Neural progenitor cell (in vitro differentiated cells): ENCODE measurements around the gene PCNX2. TPM values are rescaled to one million over a fixed set of nuclear protein-coding genes. Genes with fewer than 3 reads are reported as not detected.
A peak's percentile ranks its signal among the peaks of the same experiment; 100 is the strongest.

Experiments used
- DNase-seq: peaks from one replicate; pipeline ENCODE4 v3.0.0-alpha.2; 2016; ENCODE audit warnings: low spot score
- H2AFZ ChIP-seq: fragments of 200-600 bp; sonication (generic); replicated peaks from 2 replicates; pipeline ENCODE4 v1.6.1; 2016; ENCODE audit warnings: antibody characterized with exemption
- H3F3A ChIP-seq: fragments of 200-600 bp; sonication (generic); 2 replicates; pipeline ENCODE4 v1.6.1; 2016; ENCODE audit warnings: antibody characterized with exemption, low read depth
- H3K27ac ChIP-seq: fragments of 200-600 bp; sonication (generic); 2 replicates; pipeline ENCODE4 v1.5.1; 2016; ENCODE audit warnings: mild to moderate bottlenecking
- H3K27me3 ChIP-seq: fragments of 200-600 bp; sonication (generic); 2 replicates; pipeline ENCODE4 v1.6.1; 2016; ENCODE audit warnings: mild to moderate bottlenecking, moderate library complexity
- H3K36me3 ChIP-seq: fragments of 200-600 bp; sonication (generic); 2 replicates; pipeline ENCODE4 v1.5.1; 2016
- H3K4me1 ChIP-seq: fragments of 200-600 bp; sonication (generic); 2 replicates; pipeline ENCODE4 v1.6.1; 2016; ENCODE audit warnings: mixed run types
- H3K4me2 ChIP-seq: fragments of 200-600 bp; sonication (generic); 2 replicates; pipeline ENCODE4 v1.6.1; 2016
- H3K4me3 ChIP-seq: fragments of 200-600 bp; sonication (generic); 2 replicates; pipeline ENCODE4 v1.5.1; 2016
- H3K79me2 ChIP-seq: fragments of 200-600 bp; sonication (generic); 2 replicates; pipeline ENCODE4 v1.6.1; 2016; ENCODE audit warnings: low read depth
- H3K9ac ChIP-seq: fragments of 200-600 bp; sonication (generic); 2 replicates; pipeline ENCODE4 v1.6.1; 2016
- H3K9me3 ChIP-seq: fragments of 200-600 bp; sonication (generic); 2 replicates; pipeline ENCODE4 v1.5.1; 2016; ENCODE audit warnings: low read depth
- H4K20me1 ChIP-seq: fragments of 200-600 bp; sonication (generic); 2 replicates; pipeline ENCODE4 v1.6.1; 2016; ENCODE audit warnings: low read depth
- H3K27ac Mint-ChIP-seq: 3 replicates; pipeline ENCODE4 v1.8.0; 2021; ENCODE audit warnings: mixed read lengths
- H3K27me3 Mint-ChIP-seq: 2 replicates; pipeline ENCODE4 v1.8.0; 2022; ENCODE audit warnings: low read depth, mild to moderate bottlenecking, inconsistent platforms, moderate library complexity, mixed read lengths; ENCODE audit not compliant: insufficient read depth
- H3K36me3 Mint-ChIP-seq: 3 replicates; pipeline ENCODE4 v1.8.0; 2021; ENCODE audit warnings: mixed read lengths
- H3K4me1 Mint-ChIP-seq: 3 replicates; pipeline ENCODE4 v1.8.0; 2021; ENCODE audit warnings: mixed read lengths
- H3K4me3 Mint-ChIP-seq: 3 replicates; pipeline ENCODE4 v1.8.0; 2021; ENCODE audit warnings: mild to moderate bottlenecking, moderate library complexity, mixed read lengths
- H3K9me3 Mint-ChIP-seq: 3 replicates; pipeline ENCODE4 v1.8.0; 2020; ENCODE audit warnings: mixed read lengths
- EZH2 ChIP-seq: fragments of 200-600 bp; sonication (generic); IDR thresholded peaks from 2 replicates; pipeline ENCODE4 v1.6.1; 2017; ENCODE audit warnings: antibody characterized with exemption, mild to moderate bottlenecking, moderate library complexity
- EZH2phosphoT487 ChIP-seq: fragments of 200-600 bp; sonication (generic); IDR thresholded peaks from 2 replicates; pipeline ENCODE4 v1.6.1; 2017; ENCODE audit warnings: antibody characterized with exemption
- total RNA-seq: library from RNA; depleted of rRNA; stranded (reverse); fragments of >200 nt; gene quantifications from 2 replicates; pipeline ENCODE4 v1.2.3, GENCODE V29; 2015; ENCODE audit warnings: low replicate concordance
- TF ChIP-seq, protein P1 (sequence below): fragments of 200-600 bp; sonication (generic); IDR thresholded peaks from 2 replicates; pipeline ENCODE4 v1.5.1; 2017; ENCODE audit warnings: antibody characterized with exemption, mild to moderate bottlenecking

Gene PCNX2
- total RNA-seq, 1 donor from 2014 or later, result 30.8 TPM

DNA sequence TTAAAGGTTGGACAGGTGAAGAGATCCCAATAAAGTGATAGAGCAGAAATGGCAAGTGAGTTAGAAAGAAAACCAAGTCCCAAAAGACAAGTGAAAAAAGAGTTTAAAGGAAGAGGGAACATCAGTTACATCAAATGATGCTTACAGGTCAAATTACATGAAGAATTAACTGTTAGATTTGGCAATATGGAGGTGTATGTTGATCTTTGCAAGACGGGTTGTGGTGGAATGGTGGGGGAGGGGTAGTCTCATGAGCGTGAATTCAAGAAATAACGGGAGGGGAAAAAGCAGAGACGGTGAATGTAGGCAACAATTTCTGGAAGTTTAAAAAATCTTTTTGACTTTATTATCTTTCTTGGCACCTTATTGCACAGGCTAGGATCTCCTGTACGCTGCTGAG lies 268.5 kb downstream of the PCNX2 start:
- Histone ChIP-seq H3F3A (no peaks in the 10 kb centered on the region), H3K27me3 (no peaks in the 10 kb centered on the region), H3K79me2 (no peaks in the 10 kb centered on the region), H2AFZ (no peak overlapping the region), H3K27ac (no peak overlapping the region), H3K9me3 (no peaks in the 10 kb centered on the region), H3K4me2 (no peak overlapping the region), H3K9ac (no peak overlapping the region), H3K4me1 (no peaks in the 10 kb centered on the region), H4K20me1 (no peaks in the 10 kb centered on the region), H3K4me3 (no peak overlapping the region), H3K36me3 (no peaks in the 10 kb centered on the region)
- no peak for DNase-seq
- Mint-ChIP-seq H3K9me3 (no peaks in the 10 kb centered on the region), H3K36me3 (no peaks in the 10 kb centered on the region), H3K4me3 (no peak overlapping the region), H3K4me1 (peaks cover 2% of the 10 kb centered on the region), H3K27me3 (peaks cover under 1% of the 10 kb centered on the region), H3K27ac (peak overlapping the region; percentile 26)
- TF ChIP-seq EZH2 (no peak), EZH2phosphoT487 (no peak)
- TF ChIP-seq, protein P1, sequence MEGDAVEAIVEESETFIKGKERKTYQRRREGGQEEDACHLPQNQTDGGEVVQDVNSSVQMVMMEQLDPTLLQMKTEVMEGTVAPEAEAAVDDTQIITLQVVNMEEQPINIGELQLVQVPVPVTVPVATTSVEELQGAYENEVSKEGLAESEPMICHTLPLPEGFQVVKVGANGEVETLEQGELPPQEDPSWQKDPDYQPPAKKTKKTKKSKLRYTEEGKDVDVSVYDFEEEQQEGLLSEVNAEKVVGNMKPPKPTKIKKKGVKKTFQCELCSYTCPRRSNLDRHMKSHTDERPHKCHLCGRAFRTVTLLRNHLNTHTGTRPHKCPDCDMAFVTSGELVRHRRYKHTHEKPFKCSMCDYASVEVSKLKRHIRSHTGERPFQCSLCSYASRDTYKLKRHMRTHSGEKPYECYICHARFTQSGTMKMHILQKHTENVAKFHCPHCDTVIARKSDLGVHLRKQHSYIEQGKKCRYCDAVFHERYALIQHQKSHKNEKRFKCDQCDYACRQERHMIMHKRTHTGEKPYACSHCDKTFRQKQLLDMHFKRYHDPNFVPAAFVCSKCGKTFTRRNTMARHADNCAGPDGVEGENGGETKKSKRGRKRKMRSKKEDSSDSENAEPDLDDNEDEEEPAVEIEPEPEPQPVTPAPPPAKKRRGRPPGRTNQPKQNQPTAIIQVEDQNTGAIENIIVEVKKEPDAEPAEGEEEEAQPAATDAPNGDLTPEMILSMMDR, result no peak

DNA sequence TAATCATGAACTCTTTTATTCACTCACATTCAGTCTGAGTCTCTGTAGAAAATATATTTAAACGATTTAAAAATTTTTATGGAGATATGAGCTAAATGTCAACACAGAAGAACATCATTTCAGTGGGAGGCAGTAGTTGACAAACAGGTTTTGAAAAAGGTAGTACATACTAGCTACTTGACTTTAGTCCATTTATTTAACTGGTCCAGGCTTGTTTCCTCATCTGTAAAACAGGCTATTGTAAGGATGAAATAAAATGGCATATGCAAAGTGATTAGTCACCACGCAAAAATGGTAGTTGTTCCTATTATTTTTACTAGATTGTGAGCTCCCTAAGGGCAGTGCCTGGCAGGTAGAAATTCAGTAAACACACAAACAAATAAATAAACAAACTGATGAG lies 270.0 kb downstream of the PCNX2 start:
- peaks cover 10% of the 10 kb centered on the region for H3K4me1 Mint-ChIP-seq

DNA sequence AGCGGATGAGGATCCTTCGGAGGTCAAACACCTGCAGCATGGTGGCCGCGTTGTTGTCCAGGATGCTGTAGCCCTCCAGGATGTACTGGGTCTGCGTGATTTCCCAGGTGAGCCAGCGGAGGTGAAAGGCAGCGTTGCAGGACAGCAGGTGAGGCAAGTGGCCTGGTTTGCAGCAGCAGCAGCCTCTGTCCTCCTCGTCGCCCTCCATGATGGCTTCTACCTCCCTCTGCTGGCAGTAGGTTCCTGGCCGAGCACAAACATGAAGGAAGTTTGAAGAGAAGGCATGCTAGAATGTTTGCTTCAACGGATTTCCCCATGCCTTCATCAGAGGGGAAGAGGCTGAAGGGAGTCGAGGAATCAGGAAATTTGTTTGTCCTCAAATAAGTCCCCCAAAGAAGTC lies 270.4 kb downstream of the PCNX2 start:
- Mint-ChIP-seq H3K9me3 (no peaks in the 10 kb centered on the region), H3K27ac (no peak overlapping the region), H3K27me3 (no peaks in the 10 kb centered on the region), H3K4me3 (no peak overlapping the region), H3K36me3 (no peaks in the 10 kb centered on the region), H3K4me1 (peaks cover 14% of the 10 kb centered on the region)
- Histone ChIP-seq H3K27ac (no peak overlapping the region), H4K20me1 (no peaks in the 10 kb centered on the region), H3K36me3 (no peaks in the 10 kb centered on the region), H3K4me3 (no peak overlapping the region), H3F3A (peaks cover 8% of the 10 kb centered on the region), H2AFZ (no peak overlapping the region), H3K9ac (no peak overlapping the region), H3K9me3 (no peaks in the 10 kb centered on the region), H3K4me1 (peaks cover 10% of the 10 kb centered on the region), H3K27me3 (no peaks in the 10 kb centered on the region), H3K79me2 (no peaks in the 10 kb centered on the region), H3K4me2 (no peak overlapping the region)
- DNase-seq, result peak; percentile 64
- TF ChIP-seq EZH2phosphoT487 (no peak), EZH2 (no peak)
- TF ChIP-seq, protein P1, result peak; percentile 68

More for the DNA sequence above, 270.0 kb downstream of the PCNX2 start:
- Histone ChIP-seq H3K79me2 (no peaks in the 10 kb centered on the region), H3K27ac (no peak overlapping the region), H3K36me3 (no peaks in the 10 kb centered on the region), H4K20me1 (no peaks in the 10 kb centered on the region), H3F3A (peaks cover 5% of the 10 kb centered on the region), H2AFZ (no peak overlapping the region), H3K9me3 (no peaks in the 10 kb centered on the region), H3K9ac (no peak overlapping the region), H3K4me1 (peaks cover 6% of the 10 kb centered on the region), H3K27me3 (no peaks in the 10 kb centered on the region), H3K4me3 (no peak overlapping the region), H3K4me2 (no peak overlapping the region)
- no peak overlapping the region for H3K4me3 Mint-ChIP-seq
- no peaks in the 10 kb centered on the region for H3K27me3 Mint-ChIP-seq
- TF ChIP-seq, protein P1, result no peak
- TF ChIP-seq EZH2phosphoT487, result no peak
- no peak for DNase-seq
- H3K36me3 Mint-ChIP-seq, result no peaks in the 10 kb centered on the region
- no peak overlapping the region for H3K27ac Mint-ChIP-seq
- no peaks in the 10 kb centered on the region for H3K9me3 Mint-ChIP-seq
